T47D (cell line): Measurements from ENCODE around the gene SLC39A3.

Experiments used
- DNase-seq, 2 experiments: peaks; one replicate each; pipeline versions ENCODE4 v3.0.0 to v3.0.0-alpha.2; 2011 to 2012; ENCODE audit warnings: low read depth in 1 of 2, low spot score in 1 of 2
- JUND ChIP-seq: IDR thresholded peaks from 2 replicates; pipeline ENCODE4 v1.6.1; 2012; ENCODE audit warnings: low read depth
- in situ Hi-C: cut with HindIII; loops from 2 replicates; pipeline ENCODE4 v1.10.0; 2016; ENCODE audit warnings: low sequenced_read_pairs, low pct_unique_long_range_greater_than_20kb

SLC39A3 gene

GRCh38 chr19:2775556-2776430, 36.0 kb upstream of the SLC39A3 start:
- in situ Hi-C loops = no loop called here
- no peak for DNase-seq
- TF ChIP-seq JUND = no peak

- TF ChIP-seq JUND = no peak
- no peak for DNase-seq
- in situ Hi-C loops = no loop called here
These were observed 35.2 kb upstream of the SLC39A3 start for GRCh38 chr19:2774953-2775555.

- in situ Hi-C loops = no loop called here
- no peak for DNase-seq
- TF ChIP-seq JUND = no peak
These were observed 34.4 kb upstream of the SLC39A3 start for GRCh38 chr19:2774083-2774679.

DNA sequence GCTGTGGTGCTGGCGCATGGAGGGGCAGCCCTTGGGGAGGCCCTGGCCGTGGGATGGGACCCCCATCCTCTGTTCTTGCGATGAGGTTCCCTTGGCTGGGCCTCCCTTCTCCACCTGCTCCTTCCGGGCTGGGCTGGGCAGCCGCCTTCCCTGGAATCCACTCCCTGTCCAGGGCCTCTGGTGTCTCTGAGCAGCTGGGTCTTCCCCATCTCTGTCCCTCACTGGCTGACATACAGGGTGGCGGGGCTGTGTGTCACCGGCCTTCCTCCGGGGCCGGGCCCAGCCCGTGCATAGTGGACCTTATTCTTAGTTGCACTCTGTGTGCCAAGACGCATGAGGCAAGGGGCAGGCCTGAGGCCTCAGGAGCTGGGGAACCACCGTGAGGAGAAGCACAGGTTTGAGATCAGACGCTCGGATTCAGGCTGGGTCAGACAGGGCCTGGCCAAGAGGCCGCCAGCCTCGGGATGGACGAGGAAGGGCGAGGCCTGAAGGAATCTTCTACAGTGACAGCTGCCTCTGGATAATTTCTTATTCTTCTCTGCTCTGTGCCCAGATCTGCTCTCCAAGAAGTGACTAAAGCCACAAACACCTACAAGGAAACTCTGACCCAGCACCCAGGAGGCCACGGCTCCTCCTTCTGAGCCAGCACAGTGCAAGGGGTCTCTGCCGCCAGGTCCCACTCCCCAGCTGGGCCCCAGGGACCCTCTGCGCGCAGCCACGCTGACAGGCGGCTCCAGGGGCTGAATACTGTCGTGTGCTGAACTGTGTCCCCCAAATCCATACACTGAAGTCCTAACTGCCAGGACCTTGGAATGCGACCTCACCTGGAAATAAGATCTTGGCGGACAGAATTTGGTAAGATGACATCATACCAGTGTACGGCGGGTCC, 32.2 kb upstream of the SLC39A3 start:
- in situ Hi-C loops = no loop called here
- TF ChIP-seq JUND = no peak
- no peak for DNase-seq

DNA sequence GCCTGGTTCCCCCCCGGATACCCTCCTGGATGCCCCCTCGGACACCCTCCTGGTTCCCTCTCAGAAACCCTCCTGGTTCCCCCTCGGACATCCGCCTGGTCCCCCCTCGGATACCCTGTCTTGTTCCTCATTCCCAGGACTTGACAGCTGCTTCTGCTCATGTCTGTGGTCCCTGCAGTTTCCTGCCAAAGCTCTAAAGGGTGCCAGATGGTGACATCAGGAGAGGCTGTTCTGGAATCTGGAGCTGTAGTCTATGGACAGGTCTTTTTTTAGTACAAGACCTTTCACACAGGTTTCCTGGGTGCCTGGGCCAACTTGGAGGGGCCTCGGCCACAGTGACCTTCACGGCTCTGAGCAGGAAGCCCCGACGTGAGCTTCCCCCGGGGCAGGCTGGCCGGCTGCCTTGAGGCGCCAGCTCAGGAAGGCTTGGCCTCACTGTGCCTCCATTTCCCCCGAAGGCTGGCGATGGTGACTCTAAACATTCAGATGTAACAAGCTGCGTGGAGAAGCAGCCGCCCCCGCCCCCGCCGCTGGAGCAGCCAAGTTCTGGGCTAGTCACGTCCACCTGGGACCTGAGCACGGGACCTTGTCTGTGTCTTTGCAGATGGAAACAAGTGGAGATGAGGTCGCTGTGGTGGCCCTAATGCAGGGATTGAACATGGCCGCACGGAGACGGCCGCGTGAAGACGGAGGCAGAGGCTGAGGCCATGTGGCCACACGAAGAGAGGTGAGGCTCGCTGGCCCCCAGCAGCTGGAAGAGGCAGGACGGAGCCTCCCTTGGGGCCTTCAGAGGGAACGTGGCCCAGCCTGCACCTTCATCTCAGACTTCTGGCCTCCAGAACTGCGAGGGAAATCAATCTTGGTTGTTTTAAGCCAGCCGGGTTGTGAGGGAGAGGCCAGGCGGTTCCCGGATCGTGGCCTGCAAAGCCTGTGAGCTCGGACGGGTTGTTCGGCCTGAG, 30.5 kb upstream of the SLC39A3 start:
- DNase-seq = no peak
- in situ Hi-C loops = no loop called here
- TF ChIP-seq JUND = no peak

DNA sequence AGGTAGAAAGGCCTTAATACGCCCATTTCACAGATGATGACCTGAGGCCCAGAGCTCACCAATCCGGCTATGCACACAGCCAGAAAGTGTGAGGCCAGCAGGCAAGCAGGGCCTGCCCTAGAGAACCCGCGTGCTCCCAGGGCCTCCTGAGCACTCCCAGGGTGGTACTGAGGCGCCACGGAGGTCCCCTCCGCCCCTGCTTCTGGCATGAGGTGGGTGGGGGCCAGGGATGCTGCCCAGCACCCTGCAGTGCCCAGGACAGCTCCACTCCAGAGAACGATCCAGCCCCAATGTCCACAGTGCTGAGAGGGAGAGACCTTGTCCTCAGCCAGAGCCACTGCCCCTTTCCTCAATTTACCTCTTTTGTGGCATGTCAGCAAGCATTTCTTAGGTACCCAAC, 29.4 kb upstream of the SLC39A3 start:
- TF ChIP-seq JUND = no peak
- in situ Hi-C loops = no loop called here
- no peak for DNase-seq

DNA sequence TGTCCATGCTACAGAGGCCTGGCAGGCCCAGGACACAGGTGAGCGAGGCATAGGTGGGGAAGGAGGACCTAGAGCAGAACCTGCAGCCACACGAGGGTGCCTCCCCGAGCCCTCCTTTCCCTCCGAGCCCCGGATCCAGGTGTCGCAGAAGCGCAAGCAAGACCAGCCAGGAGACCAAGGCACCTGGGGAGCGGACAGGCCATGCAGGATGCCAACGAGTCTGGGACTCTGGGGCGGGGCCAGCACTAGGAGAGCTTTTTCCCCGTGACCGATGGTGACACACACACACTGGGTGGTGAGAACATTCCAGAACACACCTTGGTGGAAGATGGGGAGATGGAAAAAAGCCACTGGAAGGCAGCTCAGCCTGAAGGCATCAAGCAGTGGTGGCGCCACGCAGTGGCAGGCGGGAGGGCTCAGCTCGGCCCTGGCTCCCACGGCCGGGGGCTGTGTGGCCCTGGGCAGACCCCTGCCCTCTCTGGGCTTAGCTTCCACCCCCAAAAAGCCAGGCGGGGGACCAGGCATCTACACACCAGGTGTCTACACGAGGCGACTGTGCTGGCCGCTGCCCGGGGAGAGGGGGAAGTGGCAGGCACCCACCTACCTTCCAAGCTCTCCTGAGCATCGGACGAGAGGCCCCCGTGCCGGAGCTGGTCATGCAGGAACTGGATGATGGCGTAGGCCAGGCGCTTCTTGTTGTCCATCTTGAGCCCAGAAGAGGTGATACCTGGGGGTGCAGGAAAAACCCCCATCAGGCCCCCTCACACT, 28.7 kb upstream of the SLC39A3 start:
- no peak for TF ChIP-seq JUND
- no peak for DNase-seq
- in situ Hi-C loops = no loop called here

DNA sequence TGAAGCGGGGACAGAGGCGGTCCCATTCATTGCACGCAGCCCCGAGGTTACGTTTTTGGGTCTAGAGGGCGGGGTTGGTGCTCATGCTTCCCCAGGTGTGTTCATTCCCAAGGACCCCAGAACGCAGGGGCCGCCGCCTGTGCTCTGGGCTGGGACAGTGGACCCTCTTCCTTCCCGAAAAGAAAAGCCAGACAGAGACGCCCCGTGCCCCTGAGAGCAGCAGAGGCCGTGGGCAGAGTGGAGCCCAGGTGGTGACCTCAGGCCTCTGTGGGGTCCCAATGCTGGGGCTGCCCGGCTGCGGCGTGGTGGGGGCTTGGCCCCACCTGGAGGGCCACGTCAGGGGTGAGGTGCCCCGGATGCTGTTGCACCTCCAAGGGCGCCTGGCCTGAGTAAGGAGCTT, 27.9 kb upstream of the SLC39A3 start:
- no peak for DNase-seq
- in situ Hi-C loops = no loop called here
- TF ChIP-seq JUND = no peak

- no peak for TF ChIP-seq JUND
- in situ Hi-C loops = no loop called here
- no peak for DNase-seq
These were observed 27.0 kb upstream of the SLC39A3 start for GRCh38 chr19:2766594-2767372.

GRCh38 chr19:2765376-2765775, 25.6 kb upstream of the SLC39A3 start:
- no peak for DNase-seq
- no peak for TF ChIP-seq JUND
- in situ Hi-C loops = no loop called here
